Neuron (in vitro differentiated cells): ENCODE data around the gene RPTOR.

ENCODE experiments used
- H2AFZ ChIP-seq: one replicate; pipeline ENCODE4 v1.6.1; 2013; ENCODE audit warnings: low read depth, mild to moderate bottlenecking, inconsistent platforms, low read length, moderate library complexity
- H3K27me3 ChIP-seq: one replicate; pipeline ENCODE4 v1.6.1; 2013; ENCODE audit warnings: low read length; ENCODE audit not compliant: insufficient read depth
- H3K36me3 ChIP-seq: one replicate; pipeline ENCODE4 v1.6.1; 2013; ENCODE audit warnings: low read length; ENCODE audit not compliant: insufficient read depth
- H3K4me1 ChIP-seq: one replicate; pipeline ENCODE4 v1.6.1; 2013; ENCODE audit warnings: low read length; ENCODE audit not compliant: insufficient read depth
- H3K4me3 ChIP-seq: 2 replicates; pipeline ENCODE4 v1.5.1; 2013; ENCODE audit warnings: mild to moderate bottlenecking, low read length, moderate library complexity
- H3K9me3 ChIP-seq: one replicate; pipeline ENCODE4 v1.6.1; 2013; ENCODE audit warnings: low read length

Gene RPTOR

DNA sequence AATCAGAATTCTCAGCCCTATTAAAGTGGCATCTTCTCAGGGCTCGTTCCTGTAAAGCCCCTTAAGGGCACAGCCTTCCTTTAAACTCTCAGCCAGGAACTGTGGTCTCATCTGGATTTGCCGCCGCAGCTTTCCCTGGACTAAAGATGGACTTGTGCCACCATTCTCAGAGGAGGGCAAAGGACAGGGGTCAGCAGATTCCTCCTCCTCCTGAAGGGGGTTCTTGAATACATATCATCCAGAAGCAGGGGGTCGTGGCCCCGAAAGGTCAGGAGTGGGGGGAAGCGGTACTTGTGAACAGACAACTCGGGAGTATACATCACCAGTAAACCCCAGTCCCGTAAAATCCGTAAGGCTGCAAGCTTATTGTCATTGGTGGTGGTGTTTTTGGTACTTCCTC lies 174.8 kb downstream of the RPTOR start:
- Histone ChIP-seq H3K4me3 (no peak overlapping the region), H2AFZ (no peak overlapping the region), H3K4me1 (peaks cover 4% of the 10 kb centered on the region), H3K36me3 (no peaks in the 10 kb centered on the region), H3K27me3 (no peaks in the 10 kb centered on the region), H3K9me3 (peaks cover 11% of the 10 kb centered on the region)

DNA sequence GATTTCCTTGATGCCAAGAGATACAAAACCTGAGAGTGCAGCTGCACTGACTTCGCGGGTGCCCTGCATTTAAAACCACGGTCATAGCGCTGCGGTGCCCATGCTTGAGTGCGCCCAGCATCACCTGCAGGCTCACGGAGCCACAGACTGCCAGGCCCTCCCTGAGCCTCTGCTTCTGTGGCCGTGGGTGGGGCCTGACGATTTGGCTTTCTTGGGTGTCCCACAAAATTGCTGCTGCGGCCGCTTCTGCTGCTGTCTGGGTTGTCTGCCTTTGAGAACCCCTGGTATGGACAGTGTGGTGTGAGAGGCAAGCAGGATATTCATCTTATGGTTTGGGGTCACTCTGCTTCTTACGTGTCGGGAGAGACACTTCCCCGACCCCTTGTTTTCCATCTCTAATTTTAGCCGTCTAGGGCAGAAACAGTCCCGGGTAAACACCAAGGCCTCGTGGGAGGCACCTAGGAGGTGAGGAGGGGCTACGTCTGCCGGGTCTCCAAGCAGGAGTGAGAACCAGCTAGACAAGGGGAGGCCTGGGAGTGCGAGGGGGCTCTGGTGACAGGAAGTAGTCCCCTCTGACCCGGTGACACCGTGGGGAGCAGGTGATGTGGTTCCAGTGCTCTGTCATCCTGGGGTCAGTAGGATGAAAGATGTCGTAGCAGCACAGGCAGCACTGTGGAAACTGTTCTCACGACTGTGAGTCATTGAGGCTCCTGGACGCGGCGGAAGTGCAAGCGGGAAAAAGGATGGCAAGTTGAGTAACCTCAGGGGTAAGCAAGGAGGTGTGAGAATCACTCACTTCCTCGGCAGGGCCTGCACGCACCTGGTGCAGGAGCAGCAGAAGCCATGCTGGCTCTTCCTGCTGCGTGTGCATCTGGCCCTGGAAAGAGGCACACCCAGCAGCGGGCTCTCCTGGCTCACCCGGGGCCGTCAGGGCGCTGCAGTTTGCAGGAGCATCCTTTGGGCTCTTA lies 176.3 kb downstream of the RPTOR start:
- no peaks in the 10 kb centered on the region for H3K27me3 ChIP-seq
- H3K4me1 ChIP-seq, result peaks cover 4% of the 10 kb centered on the region
- no peaks in the 10 kb centered on the region for H3K36me3 ChIP-seq
- H2AFZ ChIP-seq, result no peak overlapping the region
- H3K4me3 ChIP-seq, result no peak overlapping the region
- H3K9me3 ChIP-seq, result peaks cover 11% of the 10 kb centered on the region

DNA sequence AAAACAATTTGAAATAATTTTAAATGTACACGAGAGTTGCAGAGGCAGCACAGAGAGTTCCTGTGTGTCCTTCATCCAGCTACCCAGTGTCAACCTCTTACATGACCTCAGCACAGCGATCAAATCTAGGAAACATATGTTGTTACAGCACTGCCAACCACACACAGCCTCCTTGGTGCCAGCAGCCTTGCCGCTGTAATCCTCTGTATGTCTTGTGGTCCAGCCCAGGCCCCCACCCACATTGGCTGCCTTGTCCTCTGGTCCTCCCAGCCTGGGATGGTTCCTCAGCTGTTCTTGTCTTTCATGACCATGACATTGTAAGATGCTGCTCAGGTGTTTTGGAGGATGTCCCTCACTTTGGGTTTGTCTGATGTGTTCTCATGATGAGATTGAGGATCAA lies 178.0 kb downstream of the RPTOR start:
- Histone ChIP-seq H3K27me3 (no peaks in the 10 kb centered on the region), H3K4me1 (peaks cover 4% of the 10 kb centered on the region), H3K4me3 (no peak overlapping the region), H2AFZ (no peak overlapping the region), H3K9me3 (peaks cover 10% of the 10 kb centered on the region), H3K36me3 (no peaks in the 10 kb centered on the region)

GRCh38 chr17:80724775-80725266 lies 180.2 kb downstream of the RPTOR start:
- Histone ChIP-seq H3K4me3 (no peak overlapping the region), H3K27me3 (no peaks in the 10 kb centered on the region), H3K36me3 (no peaks in the 10 kb centered on the region), H3K9me3 (peaks cover 8% of the 10 kb centered on the region), H2AFZ (no peak overlapping the region), H3K4me1 (no peaks in the 10 kb centered on the region)

- Histone ChIP-seq H3K4me1 (no peaks in the 10 kb centered on the region), H3K36me3 (no peaks in the 10 kb centered on the region), H3K4me3 (no peak overlapping the region)
These were observed 180.9 kb downstream of the RPTOR start for GRCh38 chr17:80725517-80725916.

GRCh38 chr17:80726558-80727408 lies 182.1 kb downstream of the RPTOR start:
- Histone ChIP-seq H3K9me3 (peaks cover 8% of the 10 kb centered on the region), H3K4me1 (peaks cover 3% of the 10 kb centered on the region), H3K36me3 (no peaks in the 10 kb centered on the region), H2AFZ (no peak overlapping the region), H3K27me3 (no peaks in the 10 kb centered on the region), H3K4me3 (no peak overlapping the region)

More at GRCh38 chr17:80725517-80725916, 180.9 kb downstream of the RPTOR start:
- no peak overlapping the region for H2AFZ ChIP-seq
- no peaks in the 10 kb centered on the region for H3K27me3 ChIP-seq
- peaks cover 8% of the 10 kb centered on the region for H3K9me3 ChIP-seq

GRCh38 chr17:80727409-80727755 lies 182.7 kb downstream of the RPTOR start:
- Histone ChIP-seq H3K27me3 (no peaks in the 10 kb centered on the region), H3K4me1 (peaks cover 8% of the 10 kb centered on the region), H3K9me3 (peaks cover 8% of the 10 kb centered on the region), H2AFZ (no peak overlapping the region), H3K4me3 (no peak overlapping the region), H3K36me3 (no peaks in the 10 kb centered on the region)

DNA sequence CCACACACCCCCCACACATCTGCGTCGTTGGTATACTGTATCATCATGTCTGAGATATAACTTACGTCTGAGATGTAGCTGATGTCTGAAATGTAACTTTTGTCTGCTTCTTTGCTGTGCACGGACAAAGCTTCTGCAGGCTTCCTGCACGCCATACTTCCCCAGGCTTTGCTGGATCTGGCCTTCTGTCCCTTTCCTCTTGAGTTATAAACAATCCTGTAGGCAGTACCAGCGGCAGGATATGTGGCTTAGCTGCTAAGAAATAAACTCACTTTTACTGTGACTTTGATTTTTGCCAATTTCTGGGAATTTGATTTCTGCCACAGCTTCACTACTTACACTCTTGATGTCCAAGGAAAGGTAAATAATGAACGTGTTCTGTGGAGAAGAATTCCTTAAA lies 184.4 kb downstream of the RPTOR start:
- H3K4me3 ChIP-seq, result no peak overlapping the region
- H3K27me3 ChIP-seq, result no peaks in the 10 kb centered on the region
- peaks cover 11% of the 10 kb centered on the region for H3K4me1 ChIP-seq
- peaks cover 1% of the 10 kb centered on the region for H3K9me3 ChIP-seq
- no peak overlapping the region for H2AFZ ChIP-seq
- no peaks in the 10 kb centered on the region for H3K36me3 ChIP-seq

DNA sequence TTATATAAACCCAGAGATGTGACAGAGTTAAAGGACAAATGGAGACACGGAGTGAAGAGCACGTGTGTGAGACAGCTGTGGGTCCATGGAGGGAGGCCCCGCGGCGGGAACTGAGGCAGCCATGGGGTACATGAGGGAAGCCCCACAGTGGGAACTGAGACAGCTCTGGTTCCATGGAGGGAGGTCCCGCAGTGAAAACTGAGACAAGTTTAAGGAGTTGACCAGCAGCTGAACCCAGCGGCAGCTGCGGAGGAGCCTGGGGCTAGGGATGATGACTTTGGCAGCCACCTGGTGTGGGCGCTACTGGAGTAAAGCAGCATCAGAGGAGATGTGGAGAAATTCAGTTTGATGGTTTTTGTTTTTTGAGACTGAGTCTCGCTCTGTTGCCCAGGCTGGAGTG lies 185.1 kb downstream of the RPTOR start:
- no peaks in the 10 kb centered on the region for H3K27me3 ChIP-seq
- H3K9me3 ChIP-seq, result no peaks in the 10 kb centered on the region
- H2AFZ ChIP-seq, result no peak overlapping the region
- H3K4me3 ChIP-seq, result no peak overlapping the region
- H3K4me1 ChIP-seq, result peaks cover 11% of the 10 kb centered on the region
- H3K36me3 ChIP-seq, result no peaks in the 10 kb centered on the region

DNA sequence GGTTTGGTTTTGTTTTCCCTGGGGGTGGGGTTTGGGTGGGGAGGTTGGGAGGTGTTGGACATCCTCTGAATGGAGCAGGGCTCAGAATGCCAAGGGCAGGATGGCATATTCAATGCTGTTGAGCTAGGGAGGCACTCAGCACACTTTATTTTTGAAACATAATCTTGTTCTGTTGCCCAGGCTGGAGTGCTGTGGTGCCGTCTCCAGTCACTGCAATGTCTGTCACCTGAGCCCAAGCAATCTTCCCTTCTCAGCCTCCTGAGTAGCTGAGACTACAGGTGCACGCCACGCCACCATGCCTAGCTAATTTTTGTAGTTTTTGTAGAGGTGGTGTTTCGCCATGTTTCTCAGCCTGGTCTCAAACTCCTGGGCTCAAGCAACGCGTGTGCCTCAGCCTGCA lies 186.1 kb downstream of the RPTOR start:
- Histone ChIP-seq H3K4me1 (peaks cover 11% of the 10 kb centered on the region), H3K4me3 (no peak overlapping the region), H3K36me3 (no peaks in the 10 kb centered on the region), H3K27me3 (no peaks in the 10 kb centered on the region), H3K9me3 (no peaks in the 10 kb centered on the region), H2AFZ (no peak overlapping the region)

GRCh38 chr17:80731323-80731722 lies 186.7 kb downstream of the RPTOR start:
- H2AFZ ChIP-seq, result no peak overlapping the region
- peaks cover 11% of the 10 kb centered on the region for H3K4me1 ChIP-seq
- H3K27me3 ChIP-seq, result no peaks in the 10 kb centered on the region
- no peak overlapping the region for H3K4me3 ChIP-seq
- H3K36me3 ChIP-seq, result no peaks in the 10 kb centered on the region
- no peaks in the 10 kb centered on the region for H3K9me3 ChIP-seq

GRCh38 chr17:80732268-80732667 lies 187.6 kb downstream of the RPTOR start:
- H3K4me3 ChIP-seq, result no peak overlapping the region
- H2AFZ ChIP-seq, result no peak overlapping the region
- H3K27me3 ChIP-seq, result no peaks in the 10 kb centered on the region
- H3K36me3 ChIP-seq, result no peaks in the 10 kb centered on the region
- H3K4me1 ChIP-seq, result peaks cover 11% of the 10 kb centered on the region
- no peaks in the 10 kb centered on the region for H3K9me3 ChIP-seq
